Measurements from ENCODE around the gene WDR74.
"Not testable (repeated sequence)": the region's sequence is repeated elsewhere in the genome, so short reads cannot be mapped to it uniquely, and the experiment has no call there.

Gene WDR74

GRCh38 chr11:62850911-62851806 lies 11.8 kb upstream of the WDR74 start:
- peak overlapping the region; percentile 70 for H3K27ac ChIP-seq
- TF ChIP-seq CTCF (conservative IDR thresholded peaks at IDR 0.05; ENCODE audit: low read depth), result no peak
- POLR2A ChIA-PET (ENCODE audit: low non-redundant PET), result interaction anchor here (0.5 to 2.2 kb wide), 4 partner anchors 10 to 56 kb away, joined by 3 to 13 read pairs (median 4); no protein-coding TSS in a partner anchor
- CTCF ChIA-PET, result interaction anchor here (0.7 kb wide), 2 partner anchors 9 to 38 kb away, joined by 3 to 7 read pairs; no protein-coding TSS in a partner anchor
- no peak for DNase-seq (ENCODE audit: low spot score)

DNA sequence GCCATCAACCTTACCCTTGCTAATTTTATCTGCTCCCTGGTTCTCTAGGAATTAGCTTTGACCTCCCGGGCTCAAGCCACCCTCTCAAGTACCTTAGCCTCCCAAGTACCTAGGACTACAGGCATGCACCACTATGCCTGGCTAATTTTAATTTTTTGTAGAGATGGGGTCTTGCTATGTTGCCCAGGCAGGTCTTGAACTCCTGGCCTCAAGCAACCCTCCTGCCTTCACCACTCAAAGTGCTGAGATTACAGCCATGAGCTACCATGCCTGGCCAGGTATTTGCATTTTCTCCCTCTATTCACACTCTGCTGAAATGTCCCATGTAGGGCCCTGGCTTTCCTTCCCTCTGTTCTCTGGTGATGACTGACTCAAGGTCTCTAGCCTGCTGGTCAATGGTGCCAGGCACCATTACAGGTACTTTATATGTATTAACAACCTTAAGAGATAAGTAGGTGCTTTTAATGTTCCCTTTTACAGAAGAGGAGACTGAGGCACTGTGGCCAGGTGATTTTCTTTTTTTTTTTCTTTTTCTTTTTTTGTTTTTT lies 8.5 kb upstream of the WDR74 start:
- DNase-seq (ENCODE audit: low spot score), result no peak
- CTCF ChIA-PET, result no interaction called here
- H3K27ac ChIP-seq, result no peak overlapping the region
- TF ChIP-seq CTCF (conservative IDR thresholded peaks at IDR 0.05; ENCODE audit: low read depth), result no peak
- POLR2A ChIA-PET (ENCODE audit: low non-redundant PET), result no interaction called here

- H3K27ac ChIP-seq, result no peak overlapping the region
- no peak for DNase-seq (ENCODE audit: low spot score)
- CTCF ChIA-PET, result no interaction called here
- TF ChIP-seq CTCF (conservative IDR thresholded peaks at IDR 0.05; ENCODE audit: low read depth), result no peak
- POLR2A ChIA-PET (ENCODE audit: low non-redundant PET), result no interaction called here
Measured at GRCh38 chr11:62846177-62846576, 6.8 kb upstream of the WDR74 start.

DNA sequence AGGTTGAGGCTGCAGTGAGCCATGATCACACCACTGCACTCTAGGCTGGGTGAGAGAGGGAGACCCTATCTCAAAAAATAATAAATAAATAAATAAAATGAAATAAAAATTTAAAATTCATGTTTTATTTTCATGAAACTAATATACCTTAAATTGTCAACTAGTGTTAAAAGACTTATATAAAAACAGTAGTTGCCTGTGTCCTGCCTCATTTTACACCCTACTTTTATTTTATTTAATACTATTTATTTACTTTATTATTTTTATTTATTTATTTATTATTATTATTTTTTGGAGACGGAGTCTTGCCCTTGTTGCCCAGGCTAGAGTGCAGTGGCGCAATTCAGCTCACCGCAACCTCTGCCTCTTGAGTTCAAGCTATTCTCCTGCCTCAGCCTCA lies 4.8 kb upstream of the WDR74 start:
- TF ChIP-seq CTCF (conservative IDR thresholded peaks at IDR 0.05; ENCODE audit: low read depth), result no peak
- DNase-seq (ENCODE audit: low spot score), result no peak
- ChIA-PET POLR2A (ENCODE audit: low non-redundant PET) (no interaction called here), CTCF (no interaction called here)
- H3K27ac ChIP-seq, result no peak overlapping the region

GRCh38 chr11:62843466-62843865 lies 4.1 kb upstream of the WDR74 start:
- no peak for DNase-seq (ENCODE audit: low spot score)
- ChIA-PET POLR2A (ENCODE audit: low non-redundant PET) (no interaction called here), CTCF (no interaction called here)
- TF ChIP-seq CTCF (conservative IDR thresholded peaks at IDR 0.05; ENCODE audit: low read depth), result no peak
- no peak overlapping the region; the same call in 1 of the 2 replicates for H3K27ac ChIP-seq

DNA sequence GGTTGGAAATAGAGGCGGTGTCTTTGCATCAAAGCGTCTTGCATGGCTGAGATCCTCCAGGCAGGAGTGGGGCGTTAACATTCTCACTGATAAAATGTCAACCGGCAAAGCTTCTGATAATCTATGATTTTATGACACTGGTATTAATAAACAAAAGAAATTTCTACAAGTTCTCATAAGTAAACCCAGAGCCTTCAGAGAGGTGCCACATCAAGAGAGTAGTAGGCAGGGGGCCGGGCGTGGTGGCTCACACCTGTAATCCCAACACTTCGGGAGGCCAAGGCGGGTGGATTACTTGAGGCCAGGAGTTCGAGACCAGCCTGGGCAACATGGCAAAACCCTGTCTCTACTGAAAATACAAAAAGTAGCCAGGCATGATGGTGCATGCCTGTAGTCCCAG lies 3.5 kb upstream of the WDR74 start:
- H3K27ac ChIP-seq, result peak overlapping the region; percentile 94
- CTCF ChIA-PET, result interaction anchor here (0.6 to 0.7 kb wide), 2 partner anchors 8 to 21 kb away, joined by 3 to 7 read pairs; no protein-coding TSS in a partner anchor
- POLR2A ChIA-PET (ENCODE audit: low non-redundant PET); DNase-seq (ENCODE audit: low spot score): not testable (repeated sequence)
